Ectodermal cell (in vitro differentiated cells): ENCODE results near the gene DNASE1.

Experiments
- H3K27ac ChIP-seq: 2 replicates; pipeline ENCODE4 v1.7.0; 2013; ENCODE audit warnings: mild to moderate bottlenecking, low read depth, low read length; ENCODE audit not compliant: insufficient read depth, poor library complexity, severe bottlenecking
- H3K27me3 ChIP-seq: 2 replicates; pipeline ENCODE4 v1.7.0; 2013; ENCODE audit warnings: mild to moderate bottlenecking, low read length; ENCODE audit not compliant: insufficient read depth, control insufficient read depth, poor library complexity, severe bottlenecking
- H3K36me3 ChIP-seq: one replicate; pipeline ENCODE4 v1.7.0; 2013; ENCODE audit warnings: low read length; ENCODE audit not compliant: control insufficient read depth, insufficient read depth
- H3K4me1 ChIP-seq: one replicate; pipeline ENCODE4 v1.7.0; 2013; ENCODE audit warnings: low read length; ENCODE audit not compliant: control insufficient read depth, insufficient read depth
- H3K4me3 ChIP-seq: 2 replicates; pipeline ENCODE4 v1.7.0; 2013; ENCODE audit warnings: low read depth, low read length, control low read depth; ENCODE audit not compliant: insufficient read depth
- H3K9me3 ChIP-seq: 2 replicates; pipeline ENCODE4 v1.7.0; 2013; ENCODE audit warnings: mild to moderate bottlenecking, low read length, moderate library complexity; ENCODE audit not compliant: control insufficient read depth
- WGBS, 2 experiments: methylation state at CpG; one replicate each; pipeline ENCODE4 v1.1.7; 2013; ENCODE audit warnings: missing lambda C conversion rate in 2 of 2; 5-methylcytosine and 5-hydroxymethylcytosine counted together

DNASE1 gene

DNA sequence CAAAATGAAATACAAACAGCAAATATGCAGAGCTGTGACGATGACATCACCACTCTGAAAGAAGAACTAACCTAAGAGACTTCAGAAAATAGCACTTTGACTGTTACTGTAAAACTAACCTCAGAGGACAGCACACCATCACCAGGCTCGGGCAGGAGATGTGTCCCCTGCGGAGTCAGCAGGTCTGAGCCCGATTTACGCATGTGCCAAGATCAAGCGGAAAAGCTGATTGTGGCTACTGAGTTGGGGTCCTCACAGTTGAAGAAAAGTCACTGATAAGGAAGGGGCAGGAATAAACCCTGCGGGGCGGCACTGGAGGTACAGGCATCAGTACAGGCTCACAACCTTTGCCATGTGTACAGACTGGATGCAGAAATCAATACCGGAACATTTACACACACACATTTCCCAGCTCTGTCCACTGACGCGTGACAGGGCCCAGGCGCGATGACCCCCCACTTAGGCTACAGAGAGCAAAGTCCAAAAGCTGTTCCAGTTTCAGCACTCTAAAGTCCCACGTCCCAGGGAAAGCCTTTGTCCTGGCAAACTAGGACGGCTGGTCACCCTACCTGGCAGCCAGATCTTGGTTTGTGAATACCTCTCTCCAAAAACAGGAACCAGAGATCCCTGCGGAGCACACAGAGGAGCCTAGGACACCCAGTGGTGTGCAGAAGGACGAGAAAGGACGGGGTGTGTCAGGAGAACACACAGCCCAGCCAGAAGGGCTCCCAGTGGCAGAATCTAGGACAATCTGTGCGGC lies 41.3 kb downstream of the DNASE1 start:
- Histone ChIP-seq H3K27me3 (no peaks in the 10 kb centered on the region), H3K27ac (no peak overlapping the region)
- WGBS, 2 experiments, result 88 to 91% methylated on average over 19 of the region's 19 CpGs

DNA sequence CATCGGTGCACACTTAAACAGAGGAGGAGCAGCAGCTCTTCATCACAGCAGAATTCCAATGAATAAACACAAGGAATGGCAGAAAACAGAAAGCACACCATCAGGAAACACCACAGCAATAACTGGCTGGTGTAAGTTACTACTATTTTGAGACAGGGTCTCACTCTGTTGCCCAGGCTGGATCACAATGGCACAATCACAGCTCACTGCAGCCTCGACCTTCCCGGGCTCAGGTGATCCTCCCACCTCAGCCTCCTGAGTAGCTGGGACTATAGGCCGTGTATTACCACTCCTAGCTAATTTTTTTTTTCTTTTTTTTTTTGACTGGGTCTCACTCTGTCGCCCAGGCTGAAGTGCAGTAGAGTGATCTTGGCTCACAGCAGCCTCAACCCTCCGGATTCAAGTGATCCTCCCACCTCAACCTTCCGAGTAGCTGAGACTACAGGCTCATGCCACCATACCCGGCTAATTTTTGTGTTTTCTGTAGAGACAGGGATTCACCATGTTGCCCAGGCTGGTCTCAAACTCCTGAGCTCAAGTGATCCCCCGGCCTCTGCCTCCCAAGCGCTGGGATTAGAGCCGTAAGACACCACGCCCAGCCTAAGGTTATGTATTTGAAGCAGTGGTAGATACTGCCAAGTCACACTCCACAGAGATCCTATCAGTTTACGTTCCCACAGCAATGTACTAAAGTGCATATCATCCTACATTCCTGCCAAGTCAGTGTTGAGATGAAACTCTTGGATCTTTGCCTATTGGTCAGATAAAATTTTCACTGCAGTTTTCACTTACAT lies 42.1 kb downstream of the DNASE1 start:
- H3K4me3 ChIP-seq, result no peak overlapping the region
- H3K4me1 ChIP-seq, result no peaks in the 10 kb centered on the region
- 94 to 96% methylated on average over 13 of the region's 13 CpGs for WGBS, 2 experiments
- H3K27ac ChIP-seq, result no peak overlapping the region
- H3K27me3 ChIP-seq, result no peaks in the 10 kb centered on the region
- no peaks in the 10 kb centered on the region for H3K9me3 ChIP-seq
- H3K36me3 ChIP-seq, result no peaks in the 10 kb centered on the region

More for the DNA sequence above, 41.3 kb downstream of the DNASE1 start:
- Histone ChIP-seq H3K9me3 (no peaks in the 10 kb centered on the region), H3K36me3 (no peaks in the 10 kb centered on the region), H3K4me3 (no peak overlapping the region), H3K4me1 (no peaks in the 10 kb centered on the region)

DNA sequence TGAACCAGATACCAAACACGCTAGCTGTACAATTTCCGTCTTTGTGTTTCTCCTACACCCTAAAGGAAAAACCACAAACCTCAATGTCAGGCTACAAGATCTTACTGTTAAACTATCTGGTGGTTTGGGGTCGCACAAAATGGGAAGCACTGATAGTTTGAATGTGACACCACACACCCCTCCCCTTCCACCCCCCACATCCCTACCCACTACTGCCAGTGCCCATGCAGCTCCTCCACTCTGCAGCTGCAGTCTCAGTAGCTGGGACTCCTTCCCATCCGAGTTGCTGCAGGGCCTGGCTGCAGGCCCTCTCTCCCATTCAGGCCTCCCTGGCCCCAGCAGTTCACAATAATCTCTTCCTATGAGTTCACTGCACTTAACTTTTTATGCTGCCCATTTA lies 44.5 kb downstream of the DNASE1 start:
- Histone ChIP-seq H3K27ac (no peak overlapping the region), H3K9me3 (no peaks in the 10 kb centered on the region), H3K27me3 (no peaks in the 10 kb centered on the region), H3K4me1 (no peaks in the 10 kb centered on the region), H3K4me3 (no peak overlapping the region), H3K36me3 (no peaks in the 10 kb centered on the region)
- WGBS, 2 experiments, result 92 to 93% methylated on average over 4 of the region's 4 CpGs

DNA sequence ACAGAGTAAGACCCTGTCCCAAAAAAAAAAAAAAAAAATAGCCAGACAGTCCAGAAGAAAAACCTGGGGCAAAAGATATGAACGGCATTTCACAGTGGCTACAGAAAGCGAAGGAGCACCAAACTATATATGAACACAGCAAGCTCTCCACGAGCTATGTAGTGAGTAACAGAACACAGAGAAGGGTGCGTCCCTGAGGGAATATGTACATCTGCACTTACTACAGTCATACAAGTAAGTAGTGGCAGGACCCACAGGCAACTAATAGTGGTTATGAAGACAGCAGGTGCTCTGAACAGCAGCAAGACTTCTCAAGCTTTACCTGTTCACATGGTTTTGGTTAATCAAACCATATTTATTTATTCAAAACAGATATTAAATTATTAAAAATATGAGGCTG lies 47.0 kb downstream of the DNASE1 start:
- H3K36me3 ChIP-seq, result no peaks in the 10 kb centered on the region
- H3K27ac ChIP-seq, result no peak overlapping the region
- no peaks in the 10 kb centered on the region for H3K9me3 ChIP-seq
- 96 to 97% methylated on average over 4 of the region's 4 CpGs for WGBS, 2 experiments
- no peaks in the 10 kb centered on the region for H3K4me1 ChIP-seq
- H3K4me3 ChIP-seq, result no peak overlapping the region
- no peaks in the 10 kb centered on the region for H3K27me3 ChIP-seq

DNA sequence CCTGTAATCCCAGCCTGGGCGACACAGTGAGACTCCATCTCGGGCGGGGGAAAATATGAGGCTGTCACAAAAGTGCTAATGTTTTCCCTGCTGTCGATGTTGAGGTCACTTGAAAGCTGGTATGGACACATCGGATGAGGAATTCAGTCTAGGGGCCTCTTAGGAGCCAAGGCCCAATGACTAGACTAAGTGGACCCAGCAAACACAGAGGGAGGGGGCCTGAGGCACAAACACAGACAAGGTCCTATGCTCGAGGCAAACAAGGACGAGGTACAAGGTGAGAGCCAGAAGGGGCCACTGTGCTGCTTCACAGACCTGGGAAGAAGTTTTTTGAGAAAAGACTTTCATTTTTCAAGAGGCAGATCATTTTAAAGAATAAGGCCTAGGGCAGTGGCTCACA lies 47.6 kb downstream of the DNASE1 start:
- no peak overlapping the region for H3K4me3 ChIP-seq
- H3K27ac ChIP-seq, result no peak overlapping the region
- WGBS, 2 experiments, result 93 to 96% methylated on average over 7 of the region's 7 CpGs
- H3K36me3 ChIP-seq, result no peaks in the 10 kb centered on the region
- no peaks in the 10 kb centered on the region for H3K9me3 ChIP-seq
- H3K27me3 ChIP-seq, result no peaks in the 10 kb centered on the region
- H3K4me1 ChIP-seq, result no peaks in the 10 kb centered on the region

GRCh38 chr16:3706253-3707012 lies 51.9 kb downstream of the DNASE1 start:
- Histone ChIP-seq H3K4me1 (no peaks in the 10 kb centered on the region), H3K4me3 (no peak overlapping the region), H3K36me3 (no peaks in the 10 kb centered on the region), H3K27me3 (no peaks in the 10 kb centered on the region), H3K27ac (no peak overlapping the region), H3K9me3 (no peaks in the 10 kb centered on the region)
- WGBS, 2 experiments, result 84 to 90% methylated on average over 10 of the region's 10 CpGs
